ENCODE results near the gene MYO1G. TPM values are rescaled to one million over a fixed set of nuclear protein-coding genes. Genes with fewer than 3 reads are reported as not detected.

The MYO1G gene
- total and polyA plus RNA-seq, 2 donors = 1.8 to 3.6 TPM

DNA sequence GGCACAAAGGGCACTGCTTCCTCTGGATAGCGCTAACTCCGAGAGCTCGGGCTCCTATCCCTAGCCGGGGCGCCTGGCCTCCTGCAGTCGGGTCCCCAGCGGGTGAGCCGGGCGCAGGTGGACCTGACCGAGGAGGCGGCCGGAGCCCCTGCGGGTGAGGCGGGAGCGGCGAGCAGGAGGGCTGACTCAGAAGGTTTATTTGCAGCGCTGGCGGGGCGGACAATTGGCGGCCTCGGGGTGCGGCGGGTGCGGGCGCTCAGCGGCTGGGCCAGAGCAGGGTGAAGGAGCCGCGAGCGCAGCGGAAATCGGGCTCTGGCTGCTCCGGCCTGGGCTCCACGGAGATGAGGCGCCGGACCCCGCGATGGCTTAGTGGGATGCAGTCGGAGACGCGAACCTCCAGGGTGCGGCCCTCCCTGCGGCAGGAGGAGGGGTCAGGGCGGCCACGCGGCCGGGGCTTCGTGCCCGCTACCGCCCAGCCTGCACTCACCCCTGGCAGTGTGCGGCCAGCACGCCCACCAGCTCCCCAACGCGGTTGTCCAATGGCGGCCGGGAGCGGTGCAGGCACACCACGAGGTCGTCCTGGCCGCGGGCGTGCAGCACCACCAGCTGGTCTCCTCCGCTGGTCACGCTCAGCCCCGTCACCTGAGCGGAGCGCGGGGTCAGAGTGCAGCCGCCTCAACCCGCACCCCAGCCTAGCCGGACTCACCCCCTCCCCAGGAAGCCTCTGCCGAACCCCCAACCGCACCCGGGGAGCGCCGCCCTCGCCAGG, 16.1 kb downstream of the MYO1G start:
- 14% methylated on average over 76 of the region's 76 CpGs for WGBS

DNA sequence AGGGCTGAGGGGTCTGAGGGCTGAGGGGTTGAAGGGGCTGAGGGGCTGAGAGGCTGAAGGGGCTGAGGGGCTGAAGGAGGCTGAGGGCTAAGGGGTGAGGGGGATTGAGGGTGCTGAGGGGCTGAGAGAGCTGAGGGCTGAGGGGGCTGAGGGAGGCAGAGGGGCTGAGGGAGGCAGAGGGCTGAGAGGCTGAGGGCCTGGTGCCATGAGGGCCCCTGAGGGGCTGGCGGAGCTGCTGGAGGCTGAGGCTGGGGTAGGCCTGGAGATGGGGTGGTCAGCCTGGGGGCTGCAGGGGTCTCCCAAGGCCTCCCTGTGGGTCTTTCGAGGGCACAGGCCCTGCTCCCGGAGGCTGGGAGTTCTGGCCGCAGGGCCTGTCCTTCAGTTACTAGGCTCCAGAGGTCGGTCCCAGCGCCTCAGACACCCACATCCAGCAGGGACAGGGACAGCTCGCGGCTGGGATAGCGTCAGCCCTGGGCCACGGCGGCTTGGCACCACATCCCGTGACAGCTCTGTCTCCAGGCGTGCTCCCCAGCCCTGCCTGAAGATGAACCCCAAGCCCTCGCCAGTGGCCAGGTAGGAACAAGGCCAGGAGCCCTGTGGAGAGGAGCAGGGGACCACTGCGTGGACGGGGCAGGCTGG, 16.9 kb downstream of the MYO1G start:
- no peaks in the 10 kb centered on the region for H3K36me3 ChIP-seq (ENCODE audit: insufficient read depth)
- DNase-seq (ENCODE audit: extremely low spot score) = no peak
- no peak overlapping the region for H3K27ac ChIP-seq (ENCODE audit: low read depth)
- 77% methylated on average over 16 of the region's 16 CpGs for WGBS
- H3K4me3 ChIP-seq (ENCODE audit: low read depth, low read length) = no peak overlapping the region
- H3K4me1 ChIP-seq (ENCODE audit: insufficient read depth) = no peaks in the 10 kb centered on the region

More for the DNA sequence above, 16.1 kb downstream of the MYO1G start:
- H3K4me1 ChIP-seq (ENCODE audit: insufficient read depth) = no peaks in the 10 kb centered on the region
- H3K36me3 ChIP-seq (ENCODE audit: insufficient read depth) = no peaks in the 10 kb centered on the region
- no peak overlapping the region for H3K27ac ChIP-seq (ENCODE audit: low read depth)
- peak overlapping the region; percentile 21 for H3K4me3 ChIP-seq (ENCODE audit: low read depth, low read length)
- DNase-seq (ENCODE audit: extremely low spot score) = no peak

- WGBS = 78% methylated on average over 4 of the region's 4 CpGs
- Histone ChIP-seq H3K4me1 (ENCODE audit: insufficient read depth) (no peaks in the 10 kb centered on the region), H3K36me3 (ENCODE audit: insufficient read depth) (no peaks in the 10 kb centered on the region), H3K27ac (ENCODE audit: low read depth) (no peak overlapping the region), H3K4me3 (ENCODE audit: low read depth, low read length) (no peak overlapping the region)
- no peak for DNase-seq (ENCODE audit: extremely low spot score)
Observed at GRCh38 chr7:44960011-44960580, 18.7 kb downstream of the MYO1G start.

DNA sequence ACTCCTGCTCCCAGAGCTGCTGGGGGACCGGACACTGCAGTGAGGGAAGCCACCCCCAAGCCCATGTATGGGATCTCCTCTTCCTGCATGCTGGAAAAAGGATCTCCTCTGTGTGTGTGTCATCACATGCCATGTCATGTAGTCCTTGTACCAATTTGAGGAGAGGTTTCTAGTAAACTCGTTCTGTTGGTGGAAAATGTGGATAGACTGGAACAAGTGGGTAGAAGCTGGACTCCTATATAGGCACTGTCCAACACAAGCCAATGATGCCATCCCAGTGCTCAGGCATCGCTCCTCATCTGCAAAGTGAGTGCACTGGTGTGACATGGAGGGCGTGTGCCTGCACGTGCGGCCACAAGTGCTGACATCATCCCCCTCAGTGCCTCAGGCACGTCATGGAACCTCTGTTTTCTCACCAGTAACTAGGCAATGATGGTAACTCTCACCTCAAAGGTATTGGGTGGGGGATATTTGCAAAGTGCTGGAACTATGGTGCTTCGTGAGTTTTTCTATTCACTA, 19.3 kb downstream of the MYO1G start:
- WGBS = 67% methylated on average over 8 of the region's 8 CpGs
- H3K27ac ChIP-seq (ENCODE audit: low read depth) = no peak overlapping the region
- H3K4me1 ChIP-seq (ENCODE audit: insufficient read depth) = no peaks in the 10 kb centered on the region
- H3K4me3 ChIP-seq (ENCODE audit: low read depth, low read length) = no peak overlapping the region
- DNase-seq (ENCODE audit: extremely low spot score) = no peak
- no peaks in the 10 kb centered on the region for H3K36me3 ChIP-seq (ENCODE audit: insufficient read depth)

DNA sequence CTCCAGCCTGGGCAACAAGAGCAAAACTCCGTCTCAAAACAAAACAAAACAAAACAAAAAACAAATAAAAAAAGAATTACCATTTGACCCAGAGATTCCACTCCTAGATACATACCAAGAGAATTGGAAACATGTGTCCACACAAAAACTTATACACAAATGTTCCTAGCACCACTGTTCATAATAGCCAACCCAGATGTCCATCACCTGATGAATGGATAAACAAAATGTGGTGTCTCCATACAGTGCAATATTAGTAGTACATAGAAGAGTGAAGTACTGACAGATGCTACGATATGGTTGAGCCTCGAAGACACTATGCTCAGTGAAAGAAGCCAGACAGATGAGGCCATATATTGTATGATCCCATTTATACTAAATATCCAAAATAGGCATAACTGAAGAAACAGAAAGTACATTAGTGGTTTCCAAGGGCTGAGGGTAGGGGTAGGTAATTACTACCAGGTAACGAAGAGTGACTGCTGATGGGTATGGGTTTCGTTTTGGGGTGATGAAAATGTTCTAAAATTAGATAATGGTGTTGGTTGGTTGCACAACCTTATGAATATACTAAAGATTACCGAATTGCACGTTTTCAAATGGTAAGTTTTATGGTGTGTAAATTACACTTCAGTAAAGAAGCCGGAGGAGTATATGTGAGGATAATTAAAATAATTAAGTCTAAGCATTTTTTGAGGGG, 20.0 kb downstream of the MYO1G start:
- H3K4me1 ChIP-seq (ENCODE audit: insufficient read depth) = no peaks in the 10 kb centered on the region
- H3K4me3 ChIP-seq (ENCODE audit: low read depth, low read length) = no peak overlapping the region
- H3K36me3 ChIP-seq (ENCODE audit: insufficient read depth) = no peaks in the 10 kb centered on the region

DNA sequence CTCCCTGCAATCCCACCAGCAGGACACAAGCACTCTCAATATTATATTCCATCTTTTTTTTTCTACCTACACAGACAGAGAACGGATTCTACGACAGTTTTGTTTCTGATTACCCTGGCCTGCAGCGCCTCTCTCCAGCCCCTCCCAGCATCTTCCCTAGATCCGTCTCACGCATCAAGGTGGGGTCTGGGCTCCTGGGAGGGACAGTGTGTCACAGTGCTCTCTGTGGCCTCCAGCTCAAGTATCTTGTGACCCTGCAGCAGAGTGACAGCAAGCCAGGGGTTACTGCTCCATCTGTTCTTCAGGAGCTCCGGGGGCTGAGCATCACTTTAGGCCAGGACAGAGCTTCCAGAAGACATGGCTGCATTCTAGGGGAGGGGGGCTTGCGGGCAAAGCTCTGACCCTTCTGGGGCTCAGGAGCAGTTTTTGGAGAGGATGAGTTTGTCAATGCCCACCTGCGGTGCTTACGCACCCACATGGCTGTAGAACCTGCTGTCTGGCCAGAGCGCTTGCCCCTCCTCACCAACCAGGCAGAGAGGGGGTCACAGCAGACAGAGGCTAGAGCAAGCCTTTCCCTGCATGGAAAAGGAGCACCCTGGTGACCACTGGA, 22.6 kb downstream of the MYO1G start:
- Histone ChIP-seq H3K27ac (ENCODE audit: low read depth) (no peak overlapping the region), H3K4me3 (ENCODE audit: low read depth, low read length) (no peak overlapping the region), H3K36me3 (ENCODE audit: insufficient read depth) (no peaks in the 10 kb centered on the region), H3K4me1 (ENCODE audit: insufficient read depth) (no peaks in the 10 kb centered on the region)
- DNase-seq (ENCODE audit: extremely low spot score) = no peak
- 87% methylated on average over 10 of the region's 10 CpGs for WGBS

More for the DNA sequence above, 20.0 kb downstream of the MYO1G start:
- H3K27ac ChIP-seq (ENCODE audit: low read depth) = no peak overlapping the region
- WGBS = 65% methylated on average over 8 of the region's 8 CpGs
- no peak for DNase-seq (ENCODE audit: extremely low spot score)

GRCh38 chr7:44955733-44956132, 23.1 kb downstream of the MYO1G start:
- no peak overlapping the region for H3K4me3 ChIP-seq (ENCODE audit: low read depth, low read length)
- H3K4me1 ChIP-seq (ENCODE audit: insufficient read depth) = no peaks in the 10 kb centered on the region
- H3K36me3 ChIP-seq (ENCODE audit: insufficient read depth) = no peaks in the 10 kb centered on the region
- no peak overlapping the region for H3K27ac ChIP-seq (ENCODE audit: low read depth)
- no peak for DNase-seq (ENCODE audit: extremely low spot score)
- WGBS = 66% methylated on average over 2 of the region's 2 CpGs

GRCh38 chr7:44953156-44953555, 25.7 kb downstream of the MYO1G start:
- no peak overlapping the region for H3K27ac ChIP-seq (ENCODE audit: low read depth)
- WGBS = 94% methylated on average over 2 of the region's 2 CpGs
- DNase-seq (ENCODE audit: extremely low spot score) = no peak
- no peaks in the 10 kb centered on the region for H3K4me1 ChIP-seq (ENCODE audit: insufficient read depth)
- no peak overlapping the region for H3K4me3 ChIP-seq (ENCODE audit: low read depth, low read length)
- no peaks in the 10 kb centered on the region for H3K36me3 ChIP-seq (ENCODE audit: insufficient read depth)

GRCh38 chr7:44949303-44949702, 29.5 kb downstream of the MYO1G start:
- H3K4me3 ChIP-seq (ENCODE audit: low read depth, low read length) = no peak overlapping the region
- H3K36me3 ChIP-seq (ENCODE audit: insufficient read depth) = no peaks in the 10 kb centered on the region
- no peaks in the 10 kb centered on the region for H3K4me1 ChIP-seq (ENCODE audit: insufficient read depth)
- DNase-seq (ENCODE audit: extremely low spot score) = no peak
- WGBS = 62% methylated on average over 2 of the region's 2 CpGs
- no peak overlapping the region for H3K27ac ChIP-seq (ENCODE audit: low read depth)

DNA sequence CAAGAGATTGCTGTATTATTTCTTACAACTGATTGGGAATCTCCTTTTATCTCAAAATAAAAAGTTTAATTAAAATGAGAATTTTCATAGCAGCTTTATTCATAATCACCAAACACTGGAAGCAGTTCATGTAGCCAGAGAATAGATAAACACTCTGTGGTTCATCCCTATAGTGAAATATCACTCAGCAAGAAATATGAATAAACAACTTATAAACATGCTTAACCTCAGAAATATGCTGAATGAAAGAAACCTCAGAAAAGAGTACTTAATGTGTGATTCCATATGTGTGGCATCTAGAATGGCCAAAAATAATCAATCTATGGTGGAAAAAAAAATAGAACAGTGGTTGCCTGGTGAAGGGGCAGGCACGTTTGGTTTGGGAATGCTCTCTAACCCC, 33.3 kb downstream of the MYO1G start:
- no peak overlapping the region for H3K4me3 ChIP-seq (ENCODE audit: low read depth, low read length)
- WGBS = 27% methylated on average over 1 of the region's 1 CpG
- H3K27ac ChIP-seq (ENCODE audit: low read depth) = no peak overlapping the region
- H3K36me3 ChIP-seq (ENCODE audit: insufficient read depth) = no peaks in the 10 kb centered on the region
- H3K4me1 ChIP-seq (ENCODE audit: insufficient read depth) = no peaks in the 10 kb centered on the region
- no peak for DNase-seq (ENCODE audit: extremely low spot score)

DNA sequence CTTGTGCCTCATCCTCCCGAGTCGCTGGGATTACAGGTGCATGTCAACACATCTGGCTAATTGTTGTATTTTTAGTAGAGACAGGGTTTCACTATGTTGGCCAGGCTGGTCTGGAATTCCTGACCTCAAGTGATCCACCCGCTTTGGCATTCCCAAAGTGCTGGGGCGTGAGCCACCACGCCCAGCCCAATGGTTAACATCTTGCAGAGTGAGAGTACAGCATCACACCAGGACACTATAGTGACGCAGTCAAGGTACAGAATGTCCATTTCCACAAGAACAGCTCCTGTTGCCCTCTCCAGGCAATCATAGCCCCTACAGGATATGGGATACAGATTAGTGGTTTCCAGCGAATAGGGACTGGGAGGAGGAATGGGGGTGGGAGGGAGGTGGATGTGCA, 34.0 kb downstream of the MYO1G start:
- no peaks in the 10 kb centered on the region for H3K36me3 ChIP-seq (ENCODE audit: insufficient read depth)
- H3K4me3 ChIP-seq (ENCODE audit: low read depth, low read length) = no peak overlapping the region
- no peak overlapping the region for H3K27ac ChIP-seq (ENCODE audit: low read depth)
- 75% methylated on average over 7 of the region's 7 CpGs for WGBS
- no peaks in the 10 kb centered on the region for H3K4me1 ChIP-seq (ENCODE audit: insufficient read depth)
- no peak for DNase-seq (ENCODE audit: extremely low spot score)

GRCh38 chr7:44943631-44944030, 35.2 kb downstream of the MYO1G start:
- Histone ChIP-seq H3K4me3 (ENCODE audit: low read depth, low read length) (no peak overlapping the region), H3K4me1 (ENCODE audit: insufficient read depth) (no peaks in the 10 kb centered on the region), H3K27ac (ENCODE audit: low read depth) (no peak overlapping the region), H3K36me3 (ENCODE audit: insufficient read depth) (no peaks in the 10 kb centered on the region)
- no peak for DNase-seq (ENCODE audit: extremely low spot score)

- 57% methylated on average over 5 of the region's 5 CpGs for WGBS
- Histone ChIP-seq H3K27ac (ENCODE audit: low read depth) (no peak overlapping the region), H3K36me3 (ENCODE audit: insufficient read depth) (no peaks in the 10 kb centered on the region), H3K4me3 (ENCODE audit: low read depth, low read length) (no peak overlapping the region), H3K4me1 (ENCODE audit: insufficient read depth) (no peaks in the 10 kb centered on the region)
- no peak for DNase-seq (ENCODE audit: extremely low spot score)
Observed at GRCh38 chr7:44937426-44937825, 41.4 kb downstream of the MYO1G start.

Measured in urinary bladder (tissue), 4 donors.